ENCODE measurements around the gene LRRC72. TPM values are rescaled to one million over a fixed set of nuclear protein-coding genes. Genes with fewer than 3 reads are reported as not detected.
"Not testable (repeated sequence)": the region's sequence is repeated elsewhere in the genome, so short reads cannot be mapped to it uniquely, and the experiment has no call there.

The LRRC72 gene
- total and polyA plus RNA-seq, 4 donors: 0.17 TPM; not detected in 3

DNA sequence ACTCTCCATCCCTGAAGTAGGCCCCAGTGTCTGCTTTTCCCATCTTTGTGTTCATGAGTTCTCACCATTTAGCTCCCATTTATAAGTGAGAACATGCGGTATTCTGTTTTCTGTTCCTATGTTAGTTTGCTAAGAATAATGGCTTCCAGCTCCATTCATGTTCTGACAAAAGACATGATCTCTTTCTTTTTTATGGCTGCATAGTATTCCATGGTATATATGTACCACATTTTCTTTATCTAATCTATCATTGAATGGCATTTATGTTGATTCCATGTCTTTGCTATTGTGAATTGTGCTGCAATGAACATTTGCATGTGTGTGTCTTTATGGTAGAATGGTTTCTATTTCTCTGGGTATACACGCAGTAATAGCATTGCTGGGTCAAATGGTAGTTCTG lies 6.6 kb upstream of the LRRC72 start:
- not testable (repeated sequence) for H3K36me3 ChIP-seq (ENCODE audit: control insufficient read depth, insufficient read depth, low read length); H3K4me1 ChIP-seq (ENCODE audit: control insufficient read depth, insufficient read depth, low read length); H3K4me3 ChIP-seq (ENCODE audit: low read depth, low read length); H3K9me3 ChIP-seq (ENCODE audit: control insufficient read depth, insufficient read depth, low read length); H3K27ac ChIP-seq (ENCODE audit: low read depth, low read length); DNase-seq (ENCODE audit: low read depth in 4 of 6, low spot score in 6 of 6); H3K27me3 ChIP-seq (ENCODE audit: control insufficient read depth, insufficient read depth, low read length)
- WGBS (ENCODE audit: insufficient coverage): no CpG with 5 or more reads among the region's 2 CpGs

- H3K27ac ChIP-seq (ENCODE audit: low read depth, low read length): no peak overlapping the region
- no CpG with 5 or more reads among the region's 1 CpG for WGBS (ENCODE audit: insufficient coverage)
Observed at GRCh38 chr7:16524332-16524731, 2.3 kb upstream of the LRRC72 start.

GRCh38 chr7:16528520-16528919 lies 1.9 kb downstream of the LRRC72 start:
- Histone ChIP-seq H3K36me3 (ENCODE audit: control insufficient read depth, insufficient read depth, low read length) (no peaks in the 10 kb centered on the region), H3K4me3 (ENCODE audit: low read depth, low read length) (no peak overlapping the region), H3K9me3 (ENCODE audit: control insufficient read depth, insufficient read depth, low read length) (no peaks in the 10 kb centered on the region), H3K27ac (ENCODE audit: low read depth, low read length) (no peak overlapping the region), H3K4me1 (ENCODE audit: control insufficient read depth, insufficient read depth, low read length) (no peaks in the 10 kb centered on the region), H3K27me3 (ENCODE audit: control insufficient read depth, insufficient read depth, low read length) (no peaks in the 10 kb centered on the region)
- no peak for DNase-seq (ENCODE audit: low read depth in 4 of 6, low spot score in 6 of 6)

More at GRCh38 chr7:16524332-16524731, 2.3 kb upstream of the LRRC72 start:
- H3K36me3 ChIP-seq (ENCODE audit: control insufficient read depth, insufficient read depth, low read length): no peaks in the 10 kb centered on the region
- H3K4me1 ChIP-seq (ENCODE audit: control insufficient read depth, insufficient read depth, low read length): no peaks in the 10 kb centered on the region
- no peak for DNase-seq (ENCODE audit: low read depth in 4 of 6, low spot score in 6 of 6)
- no peaks in the 10 kb centered on the region for H3K9me3 ChIP-seq (ENCODE audit: control insufficient read depth, insufficient read depth, low read length)
- H3K27me3 ChIP-seq (ENCODE audit: control insufficient read depth, insufficient read depth, low read length): no peaks in the 10 kb centered on the region
- H3K4me3 ChIP-seq (ENCODE audit: low read depth, low read length): no peak overlapping the region

DNA sequence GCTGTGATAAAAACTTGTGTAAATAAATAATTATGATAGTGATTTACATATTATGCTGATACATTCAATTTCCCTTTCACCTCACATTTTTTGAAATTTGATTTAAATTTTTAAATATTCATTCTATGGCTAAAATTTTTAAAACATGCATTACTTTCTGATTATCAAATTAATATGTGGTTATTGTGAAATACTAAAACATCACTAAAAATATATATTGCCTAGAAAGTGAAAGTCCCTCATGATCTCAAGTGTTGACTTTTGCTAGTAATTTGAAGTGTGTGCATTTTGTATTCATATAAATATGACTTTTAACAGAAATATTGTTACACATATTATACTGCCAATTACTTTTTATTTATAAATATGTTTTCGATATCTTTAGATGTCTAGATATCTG lies 3.1 kb downstream of the LRRC72 start:
- no peak for DNase-seq (ENCODE audit: low read depth in 4 of 6, low spot score in 6 of 6)
- H3K4me3 ChIP-seq (ENCODE audit: low read depth, low read length): no peak overlapping the region
- no peaks in the 10 kb centered on the region for H3K27me3 ChIP-seq (ENCODE audit: control insufficient read depth, insufficient read depth, low read length)
- no peaks in the 10 kb centered on the region for H3K36me3 ChIP-seq (ENCODE audit: control insufficient read depth, insufficient read depth, low read length)
- WGBS (ENCODE audit: insufficient coverage): no CpG with 5 or more reads among the region's 1 CpG
- H3K27ac ChIP-seq (ENCODE audit: low read depth, low read length): no peak overlapping the region
- no peaks in the 10 kb centered on the region for H3K9me3 ChIP-seq (ENCODE audit: control insufficient read depth, insufficient read depth, low read length)
- H3K4me1 ChIP-seq (ENCODE audit: control insufficient read depth, insufficient read depth, low read length): no peaks in the 10 kb centered on the region

GRCh38 chr7:16531707-16532106 lies 5.1 kb downstream of the LRRC72 start:
- no CpG with 5 or more reads among the region's 1 CpG for WGBS (ENCODE audit: insufficient coverage)
- Histone ChIP-seq H3K36me3 (ENCODE audit: control insufficient read depth, insufficient read depth, low read length) (no peaks in the 10 kb centered on the region), H3K4me3 (ENCODE audit: low read depth, low read length) (no peak overlapping the region), H3K4me1 (ENCODE audit: control insufficient read depth, insufficient read depth, low read length) (no peaks in the 10 kb centered on the region), H3K27ac (ENCODE audit: low read depth, low read length) (no peak overlapping the region), H3K27me3 (ENCODE audit: control insufficient read depth, insufficient read depth, low read length) (no peaks in the 10 kb centered on the region), H3K9me3 (ENCODE audit: control insufficient read depth, insufficient read depth, low read length) (no peaks in the 10 kb centered on the region)
- peak in 1 of 6 donors; percentile 60 for DNase-seq (ENCODE audit: low read depth in 4 of 6, low spot score in 6 of 6)

DNA sequence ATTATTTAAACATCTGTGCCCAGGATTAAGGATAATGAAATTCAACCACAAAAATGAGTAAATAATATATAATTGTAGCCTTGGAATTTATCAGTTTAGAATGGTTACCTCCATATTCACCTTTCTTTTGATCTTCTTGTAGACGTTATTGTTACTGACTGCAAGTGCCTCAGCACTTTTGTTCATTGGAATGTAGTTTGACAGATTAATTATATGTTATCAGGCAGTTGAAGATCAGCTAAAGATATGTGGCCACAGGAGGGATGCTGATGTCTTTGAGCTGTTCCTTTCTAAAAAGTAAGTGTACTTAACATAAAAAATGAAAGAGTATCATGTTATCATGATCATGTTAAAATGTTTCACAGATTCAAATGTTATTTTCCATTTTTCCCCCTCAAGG lies 5.6 kb downstream of the LRRC72 start:
- no peak overlapping the region for H3K27ac ChIP-seq (ENCODE audit: low read depth, low read length)
- H3K4me3 ChIP-seq (ENCODE audit: low read depth, low read length): no peak overlapping the region
- no peaks in the 10 kb centered on the region for H3K4me1 ChIP-seq (ENCODE audit: control insufficient read depth, insufficient read depth, low read length)
- DNase-seq (ENCODE audit: low read depth in 4 of 6, low spot score in 6 of 6): no peak
- no peaks in the 10 kb centered on the region for H3K27me3 ChIP-seq (ENCODE audit: control insufficient read depth, insufficient read depth, low read length)
- H3K36me3 ChIP-seq (ENCODE audit: control insufficient read depth, insufficient read depth, low read length): no peaks in the 10 kb centered on the region
- no CpG with 5 or more reads among the region's 1 CpG for WGBS (ENCODE audit: insufficient coverage)
- no peaks in the 10 kb centered on the region for H3K9me3 ChIP-seq (ENCODE audit: control insufficient read depth, insufficient read depth, low read length)

DNA sequence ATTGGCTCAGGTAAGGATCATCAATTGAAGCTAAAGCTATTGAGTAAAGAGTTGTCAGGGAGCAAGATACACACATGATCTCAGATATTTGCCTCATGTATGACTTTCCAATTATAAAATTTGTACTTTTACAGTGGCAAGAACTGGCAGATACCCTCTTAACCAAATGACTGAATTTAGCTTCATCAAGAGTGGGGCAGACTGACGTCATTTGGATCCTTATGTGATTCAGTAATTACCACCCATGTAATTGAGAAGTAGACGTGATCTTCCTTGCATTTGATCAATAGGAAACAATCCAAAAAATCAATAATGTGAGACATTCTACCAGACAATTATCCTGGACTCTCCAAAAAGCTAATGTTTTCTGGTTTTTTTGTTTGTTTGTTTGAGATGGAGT lies 8.9 kb downstream of the LRRC72 start:
- WGBS (ENCODE audit: insufficient coverage): no CpG with 5 or more reads among the region's 2 CpGs
- no peak for DNase-seq (ENCODE audit: low read depth in 4 of 6, low spot score in 6 of 6)

DNA sequence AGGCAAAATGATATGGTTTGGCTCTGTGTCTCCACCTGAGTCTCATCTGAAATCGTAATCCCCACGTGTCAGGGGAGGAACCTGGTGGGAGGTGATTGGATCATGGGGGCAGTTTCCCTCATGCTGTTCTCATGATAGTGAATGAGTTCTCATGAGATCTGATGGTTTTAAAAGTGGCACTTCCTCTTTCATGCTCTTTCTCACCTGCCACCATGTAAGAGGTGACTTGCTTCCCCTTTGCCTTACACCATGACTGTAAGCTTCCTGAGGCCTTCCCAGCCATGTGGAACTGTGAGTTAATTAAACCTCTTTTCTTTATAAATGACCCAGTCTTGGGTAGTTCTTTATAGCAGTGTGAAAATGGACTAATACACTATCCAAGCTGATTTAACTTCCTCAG lies 13.9 kb downstream of the LRRC72 start:
- not testable (repeated sequence) for DNase-seq (ENCODE audit: low read depth in 4 of 6, low spot score in 6 of 6); H3K27ac ChIP-seq (ENCODE audit: low read depth, low read length); H3K9me3 ChIP-seq (ENCODE audit: control insufficient read depth, insufficient read depth, low read length); H3K27me3 ChIP-seq (ENCODE audit: control insufficient read depth, insufficient read depth, low read length); H3K4me1 ChIP-seq (ENCODE audit: control insufficient read depth, insufficient read depth, low read length); H3K4me3 ChIP-seq (ENCODE audit: low read depth, low read length); H3K36me3 ChIP-seq (ENCODE audit: control insufficient read depth, insufficient read depth, low read length)
- WGBS (ENCODE audit: insufficient coverage): 83% methylated on average over 2 of the region's 2 CpGs

More for the DNA sequence above, 8.9 kb downstream of the LRRC72 start:
- no peak overlapping the region for H3K4me3 ChIP-seq (ENCODE audit: low read depth, low read length)
- no peak overlapping the region for H3K27ac ChIP-seq (ENCODE audit: low read depth, low read length)
- H3K4me1 ChIP-seq (ENCODE audit: control insufficient read depth, insufficient read depth, low read length): no peaks in the 10 kb centered on the region
- H3K36me3 ChIP-seq (ENCODE audit: control insufficient read depth, insufficient read depth, low read length): no peaks in the 10 kb centered on the region
- H3K9me3 ChIP-seq (ENCODE audit: control insufficient read depth, insufficient read depth, low read length): no peaks in the 10 kb centered on the region
- H3K27me3 ChIP-seq (ENCODE audit: control insufficient read depth, insufficient read depth, low read length): no peaks in the 10 kb centered on the region

DNA sequence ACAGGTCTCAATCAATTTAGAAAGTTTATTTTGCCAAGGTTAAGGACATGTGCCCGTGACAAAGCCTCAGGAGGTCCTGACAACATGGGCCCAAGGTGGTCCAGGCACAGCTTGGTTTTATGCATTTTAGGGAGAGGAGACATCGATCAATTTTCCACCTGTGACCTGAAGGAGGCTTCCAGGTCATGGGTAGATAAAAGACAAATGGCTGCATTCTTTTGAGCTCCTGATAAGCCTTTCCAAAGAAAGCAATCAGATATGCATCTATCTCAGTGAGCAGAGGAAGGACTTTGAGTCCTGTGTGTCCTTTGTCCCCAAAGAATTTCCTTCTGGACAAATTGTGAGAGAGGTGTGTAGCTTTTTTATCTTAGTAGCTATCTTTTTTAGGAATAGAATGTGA lies 15.8 kb downstream of the LRRC72 start:
- WGBS (ENCODE audit: insufficient coverage): 75% methylated on average over 2 of the region's 2 CpGs
- no peak for DNase-seq (ENCODE audit: low read depth in 4 of 6, low spot score in 6 of 6)
- Histone ChIP-seq H3K9me3 (ENCODE audit: control insufficient read depth, insufficient read depth, low read length) (no peaks in the 10 kb centered on the region), H3K27ac (ENCODE audit: low read depth, low read length) (no peak overlapping the region), H3K36me3 (ENCODE audit: control insufficient read depth, insufficient read depth, low read length) (no peaks in the 10 kb centered on the region), H3K4me1 (ENCODE audit: control insufficient read depth, insufficient read depth, low read length) (no peaks in the 10 kb centered on the region), H3K27me3 (ENCODE audit: control insufficient read depth, insufficient read depth, low read length) (no peaks in the 10 kb centered on the region), H3K4me3 (ENCODE audit: low read depth, low read length) (no peak overlapping the region)

DNA sequence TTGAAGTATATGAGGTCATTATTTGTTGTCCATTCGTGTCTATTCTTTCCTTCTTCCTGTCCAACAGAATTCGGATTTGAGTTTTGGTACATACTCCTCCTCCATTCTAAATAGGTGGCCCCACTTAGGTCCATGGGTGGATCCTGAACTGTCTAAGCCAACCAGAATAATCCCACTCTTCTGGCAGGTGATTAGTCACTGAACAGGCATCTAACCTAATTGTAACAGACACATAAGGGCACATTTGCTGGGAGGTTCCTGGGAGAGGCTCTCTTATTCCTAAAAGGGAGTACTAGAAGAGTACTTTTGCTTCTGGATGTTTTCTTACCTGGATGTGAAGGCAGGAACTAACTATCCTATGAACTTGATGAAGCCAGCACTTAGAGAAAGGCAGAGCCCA lies 16.8 kb downstream of the LRRC72 start:
- Histone ChIP-seq H3K4me3 (ENCODE audit: low read depth, low read length) (no peak overlapping the region), H3K9me3 (ENCODE audit: control insufficient read depth, insufficient read depth, low read length) (no peaks in the 10 kb centered on the region), H3K27me3 (ENCODE audit: control insufficient read depth, insufficient read depth, low read length) (no peaks in the 10 kb centered on the region), H3K36me3 (ENCODE audit: control insufficient read depth, insufficient read depth, low read length) (no peaks in the 10 kb centered on the region), H3K27ac (ENCODE audit: low read depth, low read length) (no peak overlapping the region), H3K4me1 (ENCODE audit: control insufficient read depth, insufficient read depth, low read length) (no peaks in the 10 kb centered on the region)
- no CpG with 5 or more reads among the region's 2 CpGs for WGBS (ENCODE audit: insufficient coverage)
- no peak for DNase-seq (ENCODE audit: low read depth in 4 of 6, low spot score in 6 of 6)

Measured in spinal cord (tissue), 10 donors.